Measurements from ENCODE around the gene HOXB9. TPM values are rescaled to one million over a fixed set of nuclear protein-coding genes. Genes with fewer than 3 reads are reported as not detected.

Gene HOXB9
- total RNA-seq, 2 donors from 2014 or later, result 1.2 to 2.4 TPM

DNA sequence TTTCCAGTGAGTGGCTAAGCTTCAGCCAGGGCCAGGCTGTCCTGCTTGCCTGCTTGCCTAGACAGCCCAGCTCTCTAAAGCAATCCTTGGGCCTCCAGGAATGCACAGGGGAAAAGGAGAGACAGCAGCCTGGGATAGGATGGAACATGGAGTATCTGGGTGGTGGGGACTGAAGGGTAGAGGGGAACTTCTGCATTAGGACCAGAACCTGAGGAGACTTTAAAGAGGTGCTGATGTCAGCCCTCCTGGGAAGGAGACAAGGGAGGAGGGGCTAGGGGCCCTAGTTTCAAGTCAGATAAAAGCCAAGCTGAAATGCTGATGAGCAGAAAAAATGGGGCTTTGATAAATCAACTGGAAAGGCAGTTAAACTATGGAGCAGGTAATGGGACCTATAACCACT, 17.1 kb downstream of the HOXB9 start:
- H3K36me3 Mint-ChIP-seq, result peaks cover 0 to 8% of the 10 kb centered on the region in 2 donors
- ATAC-seq, result no peak
- DNase-seq (ENCODE audit: low spot score in 2 of 2), result no peak
- no peak overlapping the region for H3K27ac Mint-ChIP-seq
- H3K9me3 Mint-ChIP-seq, result no peaks in the 10 kb centered on the region

DNA sequence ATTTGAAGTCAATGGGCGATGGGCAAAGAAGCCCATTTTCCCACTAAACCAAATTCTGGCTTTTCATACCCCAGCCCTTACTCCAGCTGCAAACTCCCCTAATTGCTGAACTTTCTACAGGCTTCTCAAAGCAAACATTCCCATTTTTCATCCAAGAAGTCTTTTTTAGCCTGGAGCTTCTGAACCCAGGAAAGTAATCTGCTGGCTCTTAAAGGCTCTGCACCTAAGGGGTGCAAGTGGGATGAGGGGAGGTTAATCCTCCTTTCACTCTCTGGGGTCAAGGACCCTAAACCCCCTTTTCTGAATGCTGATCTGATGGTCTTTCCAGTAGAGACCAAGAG, 17.7 kb downstream of the HOXB9 start:
- Mint-ChIP-seq H3K27ac (no peak overlapping the region), H3K9me3 (no peaks in the 10 kb centered on the region), H3K36me3 (peaks cover 0 to 8% of the 10 kb centered on the region in 2 donors)
- DNase-seq (ENCODE audit: low spot score in 2 of 2), result no peak
- ATAC-seq, result no peak

DNA sequence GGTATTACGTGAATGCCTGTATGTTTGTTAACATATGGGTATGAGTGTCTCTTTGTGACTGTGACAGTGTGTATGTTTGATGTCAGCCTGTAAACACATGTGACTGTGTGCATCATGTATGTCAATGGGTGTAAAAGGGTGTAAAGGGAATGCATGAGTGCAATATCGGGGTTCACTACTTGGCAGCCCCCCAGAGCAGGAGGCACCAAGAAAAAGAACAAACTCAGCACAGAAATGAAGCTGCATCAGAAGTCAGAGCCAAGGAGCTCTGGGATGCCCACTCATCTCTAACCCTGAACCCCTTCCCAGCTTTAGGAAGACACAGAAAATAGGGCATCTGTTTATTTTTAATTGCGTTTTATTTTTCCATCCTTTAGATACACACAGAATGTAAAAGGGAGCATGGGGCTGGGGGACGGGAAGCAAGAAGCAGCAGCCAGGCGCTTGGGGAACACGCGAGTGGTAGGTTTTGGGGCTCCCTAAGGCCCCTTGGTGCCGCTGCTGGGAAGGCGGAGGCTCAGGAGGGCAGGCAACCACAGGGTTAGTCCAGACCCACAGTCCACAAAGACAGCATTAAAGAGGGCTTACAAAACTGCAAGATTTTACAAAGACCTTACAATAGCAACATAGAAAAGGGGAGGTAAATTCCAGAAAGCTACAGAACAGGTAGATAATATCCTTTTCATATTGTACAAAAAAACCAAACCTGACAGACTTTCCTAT, 19.1 kb downstream of the HOXB9 start:
- Mint-ChIP-seq H3K36me3 (peaks cover 0 to 8% of the 10 kb centered on the region in 2 donors), H3K27ac (no peak overlapping the region), H3K9me3 (no peaks in the 10 kb centered on the region)
- ATAC-seq (no peak), DNase-seq (ENCODE audit: low spot score in 2 of 2) (no peak)

DNA sequence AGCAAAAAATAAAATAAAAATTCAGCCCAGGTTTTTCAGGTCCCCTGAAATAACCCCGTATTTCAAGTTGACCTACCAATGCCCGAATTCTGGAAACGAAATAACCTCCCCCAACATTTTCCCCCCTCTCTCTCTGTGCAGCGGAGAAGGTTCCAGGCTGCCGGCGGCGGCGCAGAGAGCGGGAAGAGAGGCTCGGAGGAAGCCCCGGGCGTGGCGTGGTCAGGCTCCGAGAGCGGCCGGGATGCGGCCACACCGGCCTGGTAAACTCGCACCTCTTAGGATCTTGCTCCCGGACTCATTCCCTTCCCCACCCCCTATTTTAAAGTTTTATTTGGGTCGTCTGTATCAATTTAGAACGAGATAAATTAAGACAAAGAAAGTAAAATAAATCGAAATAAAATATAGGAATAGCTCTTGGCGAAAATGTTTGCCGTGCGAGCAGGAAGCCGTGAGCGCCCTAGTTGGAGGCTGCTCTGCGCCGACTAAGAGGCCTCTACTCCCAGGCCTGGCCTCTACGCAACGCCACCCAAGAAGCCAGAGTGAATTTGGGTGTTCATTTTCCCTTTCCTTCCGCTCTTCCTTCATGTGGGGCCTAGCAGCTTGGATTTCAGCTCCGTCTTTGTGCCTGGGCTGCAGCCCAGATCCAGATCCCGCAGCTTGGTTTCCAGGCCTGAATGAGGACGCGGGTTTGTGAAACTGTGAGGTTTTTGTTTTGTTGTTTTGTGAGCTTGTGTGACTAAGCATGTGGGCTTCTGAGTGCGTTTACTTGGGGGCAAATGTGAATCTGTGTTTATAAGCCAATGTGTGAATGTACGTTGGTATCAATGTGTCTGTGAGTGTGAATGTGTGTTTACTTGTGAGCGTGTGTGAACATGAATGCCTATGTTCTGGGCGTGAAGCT, 19.9 kb downstream of the HOXB9 start:
- Mint-ChIP-seq H3K9me3 (no peaks in the 10 kb centered on the region), H3K27ac (no peak overlapping the region), H3K36me3 (peaks cover 0 to 6% of the 10 kb centered on the region in 2 donors)
- ATAC-seq, result no peak
- DNase-seq (ENCODE audit: low spot score in 2 of 2), result no peak

DNA sequence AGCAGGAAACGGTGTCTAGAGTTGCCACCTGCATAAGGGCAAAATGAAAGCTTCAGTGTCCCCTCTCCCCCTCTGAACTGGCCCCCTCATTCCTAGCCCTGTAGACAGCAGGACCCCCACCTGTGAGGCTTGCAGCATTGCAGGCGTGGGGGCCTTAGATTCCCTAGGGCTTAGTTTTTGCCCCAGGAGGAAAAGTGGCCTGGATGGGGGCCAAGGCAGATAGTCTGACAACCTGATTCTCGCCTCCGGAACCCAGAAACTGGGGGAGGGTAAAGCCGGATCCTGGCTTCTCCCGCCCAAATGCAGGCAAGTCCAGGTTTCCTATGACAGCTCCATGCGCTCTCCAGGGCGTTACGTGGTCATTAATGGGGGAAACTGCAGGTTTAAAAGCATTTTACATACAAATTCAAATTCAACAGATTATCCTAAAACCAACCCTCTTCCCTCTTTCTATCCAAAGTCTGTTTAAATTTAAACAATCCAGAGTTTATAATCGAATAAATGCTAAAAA, 20.7 kb downstream of the HOXB9 start:
- ATAC-seq (no peak), DNase-seq (ENCODE audit: low spot score in 2 of 2) (no peak)
- Mint-ChIP-seq H3K27ac (no peak overlapping the region), H3K9me3 (no peaks in the 10 kb centered on the region), H3K36me3 (no peaks in the 10 kb centered on the region)

DNA sequence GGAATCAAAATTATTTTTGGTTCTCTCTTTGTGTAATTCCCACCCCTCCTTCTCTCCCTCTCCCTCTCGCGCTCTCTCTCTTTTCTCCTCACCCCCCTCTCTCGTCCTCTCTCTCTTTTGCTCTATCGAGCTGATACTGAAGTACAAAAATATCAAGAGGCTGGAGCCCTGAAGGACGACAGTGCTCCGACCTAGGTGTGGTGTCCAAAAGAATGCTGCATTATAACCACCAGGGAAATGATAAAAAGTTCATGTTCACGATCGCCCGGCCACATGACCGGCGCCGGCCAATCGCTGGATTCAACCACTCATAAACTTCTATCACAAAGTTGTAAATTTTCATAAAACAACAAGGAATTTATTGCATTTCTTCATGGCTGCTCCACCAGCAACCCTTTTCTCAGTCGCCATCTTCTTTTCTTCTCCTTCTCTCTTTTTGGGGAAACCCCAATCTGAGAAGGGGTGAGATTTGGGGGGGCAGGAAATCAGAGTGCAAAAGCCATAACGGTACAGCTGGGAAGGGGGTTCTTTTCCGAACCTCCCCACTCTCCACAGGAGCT, 21.3 kb downstream of the HOXB9 start, which contains the start of gene HOXB6:
HOXB6 (minus strand) TSS at position 217 of the 560 bp plus-strand sequence. CDS start 6,836 bp downstream, outside the sequence.
- no peak for DNase-seq (ENCODE audit: low spot score in 2 of 2)
- Mint-ChIP-seq H3K27ac (no peak within 1 kb of the TSS), H3K36me3 (no peaks in the 10 kb centered on the region), H3K9me3 (no peaks in the 10 kb centered on the region)
- no peak for ATAC-seq

DNA sequence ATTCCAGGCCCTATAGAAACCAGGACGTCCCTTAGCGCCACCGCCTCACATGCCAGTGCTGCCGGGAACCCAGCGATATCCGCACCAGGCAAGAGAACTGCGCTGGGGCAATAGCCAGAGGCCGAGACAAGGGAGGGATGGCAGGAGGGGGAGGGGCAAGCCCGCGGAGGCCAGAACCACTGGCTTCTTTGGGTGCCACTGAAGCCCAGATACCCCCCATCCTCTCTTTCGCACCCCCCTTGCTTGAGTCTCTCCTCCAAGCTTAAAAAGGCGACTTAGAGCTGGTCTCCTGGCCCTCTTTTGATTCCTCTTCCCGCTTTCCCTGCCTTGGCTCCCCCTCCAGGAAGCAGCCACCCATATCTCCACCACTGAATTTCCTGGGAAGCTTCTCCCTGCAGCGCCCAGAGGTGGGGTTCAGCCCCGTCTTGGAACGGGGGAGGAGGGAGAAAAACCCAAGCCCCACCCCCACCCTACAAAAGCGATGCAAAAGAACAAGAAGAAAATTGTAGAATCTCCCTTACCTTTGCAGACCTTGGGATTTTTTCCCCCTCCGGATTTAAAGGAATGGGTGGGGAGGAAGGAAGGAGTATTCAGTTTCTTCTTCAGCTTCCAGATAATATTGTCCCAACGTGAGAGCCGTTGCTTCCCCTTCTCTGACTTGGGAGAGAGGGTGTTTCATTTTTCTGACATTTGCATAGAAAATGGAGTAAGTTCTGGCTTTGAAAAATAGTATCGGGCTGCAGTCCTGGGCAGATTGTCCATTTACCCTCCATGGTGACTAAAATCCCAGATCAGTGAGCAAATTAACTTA, 22.0 kb downstream of the HOXB9 start:
- no peak overlapping the region for H3K27ac Mint-ChIP-seq
- DNase-seq (ENCODE audit: low spot score in 2 of 2) (no peak), ATAC-seq (no peak)
- no peaks in the 10 kb centered on the region for H3K36me3 Mint-ChIP-seq
- H3K9me3 Mint-ChIP-seq, result no peaks in the 10 kb centered on the region

DNA sequence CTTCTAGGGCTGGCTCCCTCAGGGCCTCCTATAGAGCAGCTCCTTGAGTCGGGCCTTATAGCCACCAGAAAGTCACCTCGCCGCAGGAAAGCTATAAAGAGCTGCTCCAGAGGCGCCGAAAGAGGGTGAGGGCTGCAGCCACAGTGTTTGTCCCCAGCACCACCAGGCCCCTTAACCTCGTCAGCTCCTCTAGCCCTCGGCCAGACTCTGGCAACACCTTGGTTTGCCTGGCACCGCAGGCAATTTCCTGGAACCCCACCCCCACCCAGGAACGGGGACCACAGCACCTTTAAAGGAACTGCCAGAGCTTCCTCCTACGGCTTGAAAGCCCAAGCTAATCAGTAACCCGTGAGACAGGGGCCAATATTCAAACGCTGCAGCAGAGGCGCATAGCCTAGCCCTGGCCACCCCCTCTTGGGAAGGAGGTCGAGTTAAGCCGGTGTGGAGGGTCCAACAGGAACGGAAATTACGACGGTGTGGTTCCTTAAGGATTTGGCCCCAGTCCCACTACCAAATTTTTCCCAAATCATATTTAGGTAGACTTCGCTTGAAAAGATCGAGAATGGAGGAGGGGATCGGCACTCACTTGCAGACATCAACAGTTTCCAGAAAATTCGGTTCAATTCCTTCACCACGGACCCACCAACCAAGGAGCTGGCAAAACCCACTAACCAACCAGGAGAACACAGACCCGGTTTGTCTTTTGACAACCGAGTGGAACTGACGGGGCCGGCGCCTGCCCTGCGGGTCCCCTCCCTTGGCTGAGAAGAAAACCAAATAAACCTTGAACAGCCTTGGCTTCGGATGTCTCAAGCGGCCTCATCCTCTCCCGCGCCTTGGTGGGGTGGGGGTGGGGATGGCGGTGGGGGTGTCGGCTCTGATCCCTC, 24.4 kb downstream of the HOXB9 start:
- no peak overlapping the region for H3K27ac Mint-ChIP-seq
- DNase-seq (ENCODE audit: low spot score in 2 of 2) (no peak), ATAC-seq (no peak)
- no peaks in the 10 kb centered on the region for H3K36me3 Mint-ChIP-seq
- H3K9me3 Mint-ChIP-seq, result no peaks in the 10 kb centered on the region

DNA sequence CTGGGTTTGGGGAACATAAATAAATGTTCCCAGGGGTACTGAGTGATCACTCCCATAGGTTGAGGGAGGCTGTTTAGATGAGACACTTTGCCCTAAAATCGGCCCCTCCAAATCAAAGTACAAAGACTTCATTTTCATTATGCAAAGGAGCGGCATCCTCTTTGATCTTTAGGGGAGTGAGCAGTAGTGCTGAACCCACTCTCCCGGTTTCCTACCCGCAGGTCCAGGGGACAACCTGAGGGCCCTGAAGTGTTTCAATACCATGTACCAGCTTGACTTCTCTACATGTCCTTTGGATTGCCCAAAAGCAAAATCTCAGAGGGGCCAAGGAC, 25.0 kb downstream of the HOXB9 start:
- ATAC-seq, result no peak
- Mint-ChIP-seq H3K9me3 (no peaks in the 10 kb centered on the region), H3K36me3 (no peaks in the 10 kb centered on the region), H3K27ac (no peak overlapping the region)
- DNase-seq (ENCODE audit: low spot score in 2 of 2), result no peak

DNA sequence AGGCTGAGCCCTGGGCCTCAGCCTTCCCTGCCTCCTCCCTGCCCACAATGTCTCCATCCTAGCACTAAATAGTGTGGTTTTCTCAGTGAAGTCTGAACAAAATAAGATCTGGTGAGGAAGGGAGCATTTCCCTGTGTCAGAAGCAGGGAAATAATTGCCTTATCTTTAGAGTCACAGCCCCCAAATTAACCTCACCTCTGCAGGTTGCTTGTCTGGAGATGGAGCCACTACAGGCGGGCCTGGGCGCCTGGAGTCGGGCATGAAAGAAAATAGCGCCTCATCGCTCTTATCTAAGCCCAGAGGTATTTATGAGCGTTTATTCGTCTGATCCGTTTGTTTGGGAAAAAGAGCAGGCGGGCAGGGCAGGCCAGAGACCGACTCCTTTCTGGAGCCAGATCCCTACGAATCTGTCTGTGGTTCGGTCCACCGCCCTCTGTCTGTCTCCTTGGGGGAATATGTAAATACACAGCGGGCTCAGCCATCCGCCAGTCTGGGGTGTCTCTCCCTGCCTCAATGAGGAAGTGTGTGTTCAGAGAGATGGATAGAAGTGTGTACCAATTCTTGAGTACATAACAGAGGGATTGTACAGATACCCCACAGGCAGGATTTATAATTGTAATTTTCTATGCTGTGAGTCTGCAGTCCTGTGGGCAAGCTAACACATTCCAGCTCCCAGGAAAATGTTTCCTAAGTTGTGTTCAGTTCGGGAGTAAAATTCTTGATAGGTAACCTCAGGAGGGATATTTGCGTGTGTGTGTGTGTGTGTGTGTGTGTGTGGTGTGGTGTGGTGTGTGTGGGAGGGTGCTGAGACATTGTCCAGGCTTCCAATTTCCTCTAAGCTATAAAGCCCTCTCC, 25.7 kb downstream of the HOXB9 start:
- peaks cover 0 to under 1% of the 10 kb centered on the region in 2 donors for H3K36me3 Mint-ChIP-seq
- ATAC-seq, result no peak
- H3K9me3 Mint-ChIP-seq, result no peaks in the 10 kb centered on the region

DNA sequence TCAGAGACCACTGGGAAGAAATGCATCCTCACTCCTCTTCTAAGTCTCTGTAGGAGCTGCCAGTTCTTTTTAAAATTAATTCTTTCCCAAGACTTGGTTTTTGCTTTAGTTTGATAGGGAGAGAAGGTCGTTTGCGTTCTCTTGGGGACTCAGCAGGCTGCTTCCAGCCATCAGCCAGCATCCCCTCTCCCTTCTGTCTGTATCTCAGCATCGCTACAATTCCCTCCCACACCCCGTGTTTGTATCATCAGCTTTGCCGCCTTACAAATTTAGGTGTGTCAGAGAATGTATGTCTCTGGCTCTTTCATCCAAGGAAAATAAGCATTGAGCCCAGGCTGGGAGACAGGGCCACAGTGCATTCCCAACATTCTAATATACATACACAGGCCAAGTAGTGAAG, 26.8 kb downstream of the HOXB9 start:
- Mint-ChIP-seq H3K27ac (no peak overlapping the region), H3K36me3 (peaks cover 0 to 4% of the 10 kb centered on the region in 2 donors), H3K9me3 (no peaks in the 10 kb centered on the region)
- ATAC-seq (no peak), DNase-seq (ENCODE audit: low spot score in 2 of 2) (no peak)

More for the DNA sequence above, 25.7 kb downstream of the HOXB9 start:
- H3K27ac Mint-ChIP-seq, result no peak overlapping the region
- no peak for DNase-seq (ENCODE audit: low spot score in 2 of 2)

DNA sequence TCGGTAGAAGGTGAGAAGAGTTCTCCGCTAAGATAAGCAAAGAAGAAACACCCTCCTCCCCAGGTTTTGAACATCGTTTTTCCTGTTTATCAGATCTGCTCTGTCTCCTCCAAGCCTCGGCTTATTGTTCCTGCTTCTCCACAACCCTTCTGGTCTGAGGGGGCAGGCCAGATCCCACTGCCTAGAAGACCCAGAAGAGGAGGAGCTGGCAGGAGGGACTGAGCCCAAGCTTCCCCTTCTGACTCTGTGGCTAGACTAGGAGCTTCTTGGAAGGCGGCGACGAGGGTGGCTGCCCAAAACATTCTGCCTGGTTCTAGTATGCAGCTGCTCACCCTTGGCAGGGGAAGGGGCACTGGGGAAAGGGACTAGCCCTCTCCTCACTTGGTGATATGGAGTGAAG, 27.4 kb downstream of the HOXB9 start:
- Mint-ChIP-seq H3K9me3 (no peaks in the 10 kb centered on the region), H3K36me3 (peaks cover 0 to 4% of the 10 kb centered on the region in 2 donors), H3K27ac (no peak overlapping the region)
- DNase-seq (ENCODE audit: low spot score in 2 of 2), result no peak
- ATAC-seq, result no peak

DNA sequence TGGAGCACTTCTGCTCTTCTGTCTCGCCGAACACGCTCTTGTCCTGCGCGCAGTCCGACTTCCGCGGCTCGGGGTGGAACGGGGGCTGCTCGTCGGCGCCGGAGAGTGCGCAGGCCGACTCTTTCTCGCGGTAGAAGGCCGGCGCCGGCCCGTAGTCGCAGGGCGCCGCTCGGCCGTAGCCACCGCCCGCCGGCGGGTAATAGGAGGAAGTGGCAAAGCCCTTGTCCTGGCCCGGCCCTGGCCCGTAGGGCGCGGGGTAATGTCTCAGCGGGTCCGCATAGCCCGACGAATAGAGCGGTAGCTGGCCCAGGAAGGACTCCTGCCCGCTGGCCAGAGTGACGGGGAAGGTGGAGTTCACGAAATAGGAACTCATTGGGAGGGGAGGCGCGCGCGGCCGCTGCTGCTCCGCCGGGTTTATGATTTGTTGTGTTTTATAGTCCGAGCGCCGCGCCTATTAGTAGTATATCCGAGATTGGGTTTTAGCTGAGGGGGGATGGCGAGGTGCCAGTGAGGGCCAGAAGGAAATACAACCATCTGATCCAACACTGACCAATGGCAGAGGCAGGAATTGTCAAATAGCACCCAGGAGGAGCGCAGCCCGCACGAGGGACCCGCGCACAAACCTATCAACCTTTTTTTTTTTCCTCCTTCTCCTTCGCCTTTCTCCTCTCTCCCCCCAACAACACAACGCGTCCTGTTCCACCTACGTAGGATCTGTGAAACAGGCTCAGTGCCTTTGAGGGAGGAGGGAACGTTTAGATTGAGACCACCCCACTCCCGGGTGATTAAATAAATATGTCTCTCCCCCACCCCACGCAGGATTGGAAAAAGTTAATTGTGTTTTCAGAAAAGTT, 28.2 kb downstream of the HOXB9 start:
- no peak overlapping the region for H3K27ac Mint-ChIP-seq
- peaks cover 0 to 4% of the 10 kb centered on the region in 2 donors for H3K36me3 Mint-ChIP-seq
- no peaks in the 10 kb centered on the region for H3K9me3 Mint-ChIP-seq
- DNase-seq (ENCODE audit: low spot score in 2 of 2), result no peak
- peak; percentile 19 to 47 for ATAC-seq

DNA sequence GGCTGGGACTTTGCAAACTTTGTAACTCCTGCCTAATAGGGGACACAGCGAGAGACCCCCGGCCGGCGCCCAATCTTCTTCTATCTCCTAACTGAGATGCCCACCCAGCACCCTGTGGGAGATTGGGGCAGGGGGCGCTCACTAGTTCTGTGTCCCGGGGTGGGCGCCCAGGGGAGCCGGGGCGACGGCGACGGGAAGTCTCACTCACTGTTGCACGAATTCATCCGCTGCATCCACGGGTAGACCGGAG, 28.7 kb downstream of the HOXB9 start:
- Mint-ChIP-seq H3K27ac (no peak overlapping the region), H3K36me3 (peaks cover 0 to 4% of the 10 kb centered on the region in 2 donors), H3K9me3 (no peaks in the 10 kb centered on the region)
- ATAC-seq, result peak in 1 of 2 donors; percentile 36
- no peak for DNase-seq (ENCODE audit: low spot score in 2 of 2)

Data from activated naive CD4-positive, alpha-beta T cell treated with anti-CD3 and anti-CD28 coated beads, Interleukin-2, amount 50 U/mL, for 72 hours (primary cell).